Measurements from ENCODE around the gene LGI2.

LGI2 gene

DNA sequence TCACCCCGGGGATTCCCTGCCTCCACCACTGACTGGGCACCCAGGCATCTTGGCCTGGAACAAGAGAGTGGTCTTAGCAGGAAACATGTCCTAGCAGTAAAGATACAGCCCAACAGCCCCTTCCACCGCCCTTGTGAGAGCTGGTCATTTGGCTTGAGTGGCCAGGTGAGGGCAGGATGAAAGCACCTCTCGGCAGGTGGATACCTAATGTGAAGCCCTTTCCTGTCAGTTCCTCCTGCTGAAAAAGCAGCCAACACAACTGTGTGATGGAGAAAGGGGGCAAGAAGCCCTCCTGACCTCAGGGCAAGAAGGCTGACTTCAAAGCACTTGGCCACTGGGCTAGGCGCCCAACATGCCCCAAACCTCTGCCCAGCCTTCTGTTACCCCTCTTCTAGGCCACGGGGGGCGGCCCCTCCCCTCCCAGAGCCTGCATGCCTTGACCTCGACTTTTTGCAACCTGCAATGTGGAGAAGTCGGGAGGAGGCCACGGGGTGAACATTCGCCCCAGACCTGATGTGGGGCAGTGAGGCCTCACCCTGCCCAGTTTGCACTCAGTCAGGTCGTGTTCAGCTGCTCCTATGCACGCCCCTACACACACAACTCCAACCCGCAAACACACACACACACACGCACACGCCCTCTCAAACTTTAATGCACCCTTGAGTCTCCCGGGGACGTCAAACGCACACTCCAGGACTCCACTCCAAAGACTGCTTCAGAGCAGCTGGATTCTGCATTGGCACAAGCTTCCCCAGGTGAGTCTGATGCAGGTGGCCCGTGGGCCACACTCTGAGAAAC lies 1.1 kb downstream of the LGI2 start:
- in situ Hi-C loops (cut with HindIII; ENCODE audit: low sequenced_read_pairs), result no loop called here
- TF ChIP-seq, protein P1, sequence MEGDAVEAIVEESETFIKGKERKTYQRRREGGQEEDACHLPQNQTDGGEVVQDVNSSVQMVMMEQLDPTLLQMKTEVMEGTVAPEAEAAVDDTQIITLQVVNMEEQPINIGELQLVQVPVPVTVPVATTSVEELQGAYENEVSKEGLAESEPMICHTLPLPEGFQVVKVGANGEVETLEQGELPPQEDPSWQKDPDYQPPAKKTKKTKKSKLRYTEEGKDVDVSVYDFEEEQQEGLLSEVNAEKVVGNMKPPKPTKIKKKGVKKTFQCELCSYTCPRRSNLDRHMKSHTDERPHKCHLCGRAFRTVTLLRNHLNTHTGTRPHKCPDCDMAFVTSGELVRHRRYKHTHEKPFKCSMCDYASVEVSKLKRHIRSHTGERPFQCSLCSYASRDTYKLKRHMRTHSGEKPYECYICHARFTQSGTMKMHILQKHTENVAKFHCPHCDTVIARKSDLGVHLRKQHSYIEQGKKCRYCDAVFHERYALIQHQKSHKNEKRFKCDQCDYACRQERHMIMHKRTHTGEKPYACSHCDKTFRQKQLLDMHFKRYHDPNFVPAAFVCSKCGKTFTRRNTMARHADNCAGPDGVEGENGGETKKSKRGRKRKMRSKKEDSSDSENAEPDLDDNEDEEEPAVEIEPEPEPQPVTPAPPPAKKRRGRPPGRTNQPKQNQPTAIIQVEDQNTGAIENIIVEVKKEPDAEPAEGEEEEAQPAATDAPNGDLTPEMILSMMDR (IDR thresholded peaks at IDR 0.05; ENCODE audit: low read depth, low read length, missing control alignments), result no peak
- peak overlapping the region; percentile 29 for H3K4me3 ChIP-seq (ENCODE audit: low read depth, low read length)
- DNase-seq (ENCODE audit: low read depth), result no peak

- TF ChIP-seq, protein P1 (IDR thresholded peaks at IDR 0.05; ENCODE audit: low read depth, low read length, missing control alignments), result no peak
- no peak for DNase-seq (ENCODE audit: low read depth)
- H3K4me3 ChIP-seq (ENCODE audit: low read depth, low read length), result no peak overlapping the region
- in situ Hi-C loops (cut with HindIII; ENCODE audit: low sequenced_read_pairs), result no loop called here
These were observed 1.9 kb downstream of the LGI2 start for GRCh38 chr4:25028851-25029250.

GRCh38 chr4:25022766-25023165 lies 8.0 kb downstream of the LGI2 start:
- no peak overlapping the region for H3K4me3 ChIP-seq (ENCODE audit: low read depth, low read length)
- DNase-seq (ENCODE audit: low read depth), result no peak
- in situ Hi-C loops (cut with HindIII; ENCODE audit: low sequenced_read_pairs), result no loop called here
- TF ChIP-seq, protein P1 (IDR thresholded peaks at IDR 0.05; ENCODE audit: low read depth, low read length, missing control alignments), result no peak

DNA sequence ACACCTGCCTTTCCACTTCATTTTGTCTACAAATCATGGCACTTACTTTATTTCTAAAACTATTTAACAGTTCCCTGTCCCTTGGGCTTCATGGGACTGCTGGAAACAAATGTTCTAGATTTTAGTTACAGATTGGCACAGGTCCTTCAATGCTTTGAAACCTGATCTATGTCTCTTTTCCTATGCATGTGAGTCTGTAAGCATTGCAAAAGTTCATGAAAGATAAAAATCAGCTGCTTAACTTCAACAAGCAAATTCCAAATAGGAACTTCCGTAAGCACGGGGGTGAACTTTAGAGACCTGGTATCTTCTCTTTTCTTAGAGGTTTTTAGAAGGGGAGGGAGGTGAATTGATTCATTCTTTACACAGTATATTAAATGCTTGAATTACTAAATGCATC lies 9.5 kb downstream of the LGI2 start:
- DNase-seq (ENCODE audit: low read depth), result no peak
- in situ Hi-C loops (cut with HindIII; ENCODE audit: low sequenced_read_pairs), result no loop called here
- TF ChIP-seq, protein P1 (IDR thresholded peaks at IDR 0.05; ENCODE audit: low read depth, low read length, missing control alignments), result no peak

GRCh38 chr4:25020236-25020635 lies 10.5 kb downstream of the LGI2 start:
- H3K4me3 ChIP-seq (ENCODE audit: low read depth, low read length), result no peak overlapping the region
- DNase-seq (ENCODE audit: low read depth), result no peak
- in situ Hi-C loops (cut with HindIII; ENCODE audit: low sequenced_read_pairs), result no loop called here
- TF ChIP-seq, protein P1 (IDR thresholded peaks at IDR 0.05; ENCODE audit: low read depth, low read length, missing control alignments), result no peak

More for the DNA sequence above, 9.5 kb downstream of the LGI2 start:
- H3K4me3 ChIP-seq (ENCODE audit: low read depth, low read length), result no peak overlapping the region

- no peak for DNase-seq (ENCODE audit: low read depth)
- in situ Hi-C loops (cut with HindIII; ENCODE audit: low sequenced_read_pairs), result loop anchor here (10.0 kb wide), 1 partner anchor 525 kb away; no protein-coding TSS in a partner anchor
These were observed 11.2 kb downstream of the LGI2 start for GRCh38 chr4:25019501-25019900.

More at GRCh38 chr4:25019501-25019900, 11.2 kb downstream of the LGI2 start:
- no peak overlapping the region for H3K4me3 ChIP-seq (ENCODE audit: low read depth, low read length)
- TF ChIP-seq, protein P1 (IDR thresholded peaks at IDR 0.05; ENCODE audit: low read depth, low read length, missing control alignments), result no peak

All from astrocyte of the cerebellum (primary cell).